HG02798 (cell line): ENCODE measurements around the gene TSPAN33.
"Not testable (repeated sequence)": the region's sequence is repeated elsewhere in the genome, so short reads cannot be mapped to it uniquely, and the experiment has no call there.

Experiments used
- ATAC-seq: cut with Tn5 transposase; IDR thresholded peaks from one replicate; pipeline ENCODE4 v1.9.1; 2021; ENCODE audit warnings: mild to moderate bottlenecking; ENCODE audit not compliant: unreplicated experiment, poor library complexity

Gene TSPAN33

GRCh38 chr7:129169171-129169671, 24.7 kb downstream of the TSPAN33 start:
- ATAC-seq, result peak; percentile 44

- peak; percentile 57 for ATAC-seq
Observed at GRCh38 chr7:129169686-129170440, 25.4 kb downstream of the TSPAN33 start.

- ATAC-seq, result no peak
Observed at GRCh38 chr7:129170441-129171021, 26.0 kb downstream of the TSPAN33 start.

GRCh38 chr7:129173861-129174260, 29.4 kb downstream of the TSPAN33 start:
- ATAC-seq, result not testable (repeated sequence)

- no peak for ATAC-seq
Observed at GRCh38 chr7:129176916-129177710, 32.6 kb downstream of the TSPAN33 start.

GRCh38 chr7:129184981-129185670, 40.6 kb downstream of the TSPAN33 start:
- ATAC-seq, result no peak

GRCh38 chr7:129186749-129187260, 42.3 kb downstream of the TSPAN33 start:
- no peak for ATAC-seq

- no peak for ATAC-seq
Observed at GRCh38 chr7:129187681-129188371, 43.3 kb downstream of the TSPAN33 start.

GRCh38 chr7:129188372-129188891, 43.9 kb downstream of the TSPAN33 start, which contains the start of gene SMO:
Gene SMO, plus strand, starts transcription at chr7:129188633. Its CDS starts 519 bp downstream, at chr7:129189152.
- no peak for ATAC-seq

- ATAC-seq, result no peak
Observed at GRCh38 chr7:129188892-129189660, 44.6 kb downstream of the TSPAN33 start.

GRCh38 chr7:129189661-129190310, 45.3 kb downstream of the TSPAN33 start:
- no peak for ATAC-seq

- no peak for ATAC-seq
Observed at GRCh38 chr7:129191272-129191671, 46.8 kb downstream of the TSPAN33 start.

- no peak for ATAC-seq
Observed at GRCh38 chr7:129193892-129194291, 49.4 kb downstream of the TSPAN33 start.

- ATAC-seq, result no peak
Observed at GRCh38 chr7:129197771-129198170, 53.3 kb downstream of the TSPAN33 start.

- no peak for ATAC-seq
Observed at GRCh38 chr7:129199406-129199805, 54.9 kb downstream of the TSPAN33 start.

GRCh38 chr7:129202058-129202777, 57.7 kb downstream of the TSPAN33 start:
- ATAC-seq, result no peak

GRCh38 chr7:129203050-129203741, 58.7 kb downstream of the TSPAN33 start:
- ATAC-seq, result no peak
